ENCODE results near the gene GABRG3.

GABRG3 gene

GRCh38 chr15:27250223-27250622 is 279.2 kb downstream of the GABRG3 start:
- DNase-seq: no peak

GRCh38 chr15:27254055-27254454 is 283.1 kb downstream of the GABRG3 start:
- no peak for DNase-seq

- no peak for DNase-seq
Observed at GRCh38 chr15:27254801-27255200, 283.8 kb downstream of the GABRG3 start.

- DNase-seq: no peak
Observed at GRCh38 chr15:27256446-27256845, 285.5 kb downstream of the GABRG3 start.

- DNase-seq: no peak
Observed at GRCh38 chr15:27258287-27258686, 287.3 kb downstream of the GABRG3 start.

GRCh38 chr15:27260523-27260922 is 289.5 kb downstream of the GABRG3 start:
- no peak for DNase-seq

- no peak for DNase-seq
Observed at GRCh38 chr15:27268923-27269322, 297.9 kb downstream of the GABRG3 start.

- no peak for DNase-seq
Observed at GRCh38 chr15:27271258-27271657, 300.3 kb downstream of the GABRG3 start.

GRCh38 chr15:27272427-27272826 is 301.4 kb downstream of the GABRG3 start:
- DNase-seq: no peak

GRCh38 chr15:27273506-27273905 is 302.5 kb downstream of the GABRG3 start:
- no peak for DNase-seq

GRCh38 chr15:27278761-27279160 is 307.8 kb downstream of the GABRG3 start:
- DNase-seq: no peak

- no peak for DNase-seq
Observed at GRCh38 chr15:27292641-27293040, 321.7 kb downstream of the GABRG3 start.

GRCh38 chr15:27293607-27294006 is 322.6 kb downstream of the GABRG3 start:
- no peak for DNase-seq

GRCh38 chr15:27317736-27318135 is 346.8 kb downstream of the GABRG3 start:
- no peak for DNase-seq

GRCh38 chr15:27323801-27324200 is 352.8 kb downstream of the GABRG3 start:
- no peak for DNase-seq

GRCh38 chr15:27324886-27325615 is 354.1 kb downstream of the GABRG3 start:
- no peak for DNase-seq

GRCh38 chr15:27327467-27328025 is 356.6 kb downstream of the GABRG3 start:
- no peak for DNase-seq

- DNase-seq: no peak
Observed at GRCh38 chr15:27328186-27328585, 357.2 kb downstream of the GABRG3 start.

- DNase-seq: no peak
Observed at GRCh38 chr15:27328608-27329007, 357.6 kb downstream of the GABRG3 start.

GRCh38 chr15:27330326-27330725 is 359.3 kb downstream of the GABRG3 start:
- DNase-seq: no peak

GRCh38 chr15:27336676-27337075 is 365.7 kb downstream of the GABRG3 start:
- no peak for DNase-seq

- no peak for DNase-seq
Observed at GRCh38 chr15:27339138-27339537, 368.2 kb downstream of the GABRG3 start.

- DNase-seq: no peak
Observed at GRCh38 chr15:27341780-27342343, 370.9 kb downstream of the GABRG3 start.

- no peak for DNase-seq
Observed at GRCh38 chr15:27342991-27343390, 372.0 kb downstream of the GABRG3 start.

- DNase-seq: no peak
Observed at GRCh38 chr15:27352136-27352535, 381.2 kb downstream of the GABRG3 start.
